HG02885 (cell line): Measurements from ENCODE around the gene PARD3B.

Experiments used
- ATAC-seq: cut with Tn5 transposase; IDR thresholded peaks from one replicate; pipeline ENCODE4 v1.9.1; 2021; ENCODE audit warnings: mild to moderate bottlenecking; ENCODE audit not compliant: unreplicated experiment, poor library complexity

PARD3B gene

GRCh38 chr2:205073433-205074020 lies 528.3 kb downstream of the PARD3B start:
- no peak for ATAC-seq

GRCh38 chr2:205076405-205076804 lies 531.1 kb downstream of the PARD3B start:
- ATAC-seq: no peak

DNA sequence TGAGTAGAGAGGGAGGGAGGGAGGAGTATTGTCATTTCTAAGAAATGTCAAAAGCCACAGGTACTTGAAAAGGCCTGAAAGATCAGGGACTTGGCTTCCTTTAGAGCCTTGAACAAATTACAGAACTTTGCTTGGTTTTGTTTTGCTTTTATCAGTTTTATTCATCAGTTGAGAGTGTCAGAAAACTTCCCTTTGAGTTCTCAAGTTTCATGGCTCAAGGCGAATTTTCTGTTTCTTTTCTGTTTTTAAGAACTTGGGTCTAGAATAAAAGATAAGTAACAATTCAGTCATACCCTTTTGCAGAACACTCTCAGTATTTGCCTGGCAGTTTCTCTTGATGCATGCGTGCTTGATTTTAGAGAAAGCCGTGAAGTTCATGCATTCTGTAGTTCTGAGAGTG lies 531.9 kb downstream of the PARD3B start:
- no peak for ATAC-seq

DNA sequence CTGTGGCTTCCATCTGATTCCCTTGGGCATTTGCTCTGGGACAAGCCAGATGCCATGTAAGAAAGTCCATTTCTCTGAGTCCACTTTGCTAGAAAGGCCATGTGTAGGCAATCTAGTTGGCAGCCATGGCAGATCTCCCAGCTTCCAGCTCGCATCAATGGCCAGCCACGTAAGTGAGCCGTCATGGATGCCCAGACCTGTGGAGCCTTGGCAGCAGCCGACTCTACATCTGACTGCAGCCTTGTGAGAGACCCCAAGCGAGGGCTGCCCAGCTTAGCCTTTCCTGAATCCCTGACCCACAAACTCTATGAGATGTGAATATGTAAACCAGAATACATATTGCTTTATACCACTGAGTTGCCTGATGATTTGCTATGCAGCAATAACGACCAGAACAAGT lies 533.5 kb downstream of the PARD3B start:
- ATAC-seq: no peak

DNA sequence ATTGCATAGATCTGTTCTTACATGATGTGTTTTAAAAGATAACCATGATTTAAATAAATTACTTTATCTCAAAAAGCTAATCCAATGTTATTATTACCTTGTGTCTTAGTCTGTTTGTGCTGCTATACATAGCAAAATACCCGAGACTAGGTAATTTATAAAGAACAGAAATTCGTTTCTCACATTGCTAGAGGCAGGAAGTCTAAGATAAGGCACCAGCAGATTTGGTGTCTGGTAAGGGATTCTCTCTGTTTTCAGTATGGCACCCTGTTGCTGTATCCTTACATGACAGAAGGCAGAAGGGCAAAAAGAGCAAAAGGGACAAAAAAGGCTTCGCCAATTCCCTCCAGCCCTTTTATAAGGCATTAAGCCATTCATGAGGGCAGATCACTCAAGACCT lies 533.9 kb downstream of the PARD3B start:
- ATAC-seq: no peak

DNA sequence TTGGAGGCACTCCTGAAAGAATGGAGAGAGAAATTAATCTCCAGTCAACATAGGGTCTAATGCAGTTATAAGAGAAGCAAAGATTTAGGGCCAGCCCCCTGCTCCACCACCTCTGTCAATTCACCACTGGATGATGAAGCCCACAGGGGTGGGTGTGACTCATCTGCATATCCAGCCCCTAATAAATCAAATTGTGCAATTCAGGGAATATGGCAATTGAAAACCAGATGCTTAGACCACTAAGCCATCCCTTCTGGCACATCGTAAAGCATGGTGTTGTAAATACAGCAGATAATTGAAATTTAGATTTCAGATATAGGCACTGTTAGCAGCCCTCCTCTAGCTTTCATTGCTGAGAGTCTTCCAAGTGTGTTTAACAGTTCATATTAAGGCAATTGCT lies 541.4 kb downstream of the PARD3B start:
- no peak for ATAC-seq

DNA sequence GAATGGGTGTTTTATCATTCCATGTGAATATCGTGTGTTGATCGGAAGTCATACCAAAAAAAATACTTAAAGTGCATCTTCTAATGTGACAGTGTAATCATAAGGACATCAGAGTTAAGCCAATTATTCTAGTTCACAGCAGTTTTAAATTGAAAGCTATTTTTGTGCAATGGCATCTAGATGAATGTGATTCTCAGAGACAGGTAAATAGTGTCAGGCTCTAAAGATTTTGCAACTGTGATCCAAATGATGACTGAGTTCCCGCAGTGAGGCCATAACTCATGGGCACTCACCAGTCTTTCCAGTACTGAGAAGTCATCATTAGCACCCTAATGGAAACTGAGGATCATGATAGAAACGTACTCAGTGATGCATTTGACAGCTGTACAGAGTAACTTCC lies 542.6 kb downstream of the PARD3B start:
- no peak for ATAC-seq

- ATAC-seq: no peak
Observed at GRCh38 chr2:205089958-205090357, 544.7 kb downstream of the PARD3B start.

- no peak for ATAC-seq
Observed at GRCh38 chr2:205091411-205091810, 546.1 kb downstream of the PARD3B start.

- no peak for ATAC-seq
Observed at GRCh38 chr2:205094031-205094430, 548.8 kb downstream of the PARD3B start.

DNA sequence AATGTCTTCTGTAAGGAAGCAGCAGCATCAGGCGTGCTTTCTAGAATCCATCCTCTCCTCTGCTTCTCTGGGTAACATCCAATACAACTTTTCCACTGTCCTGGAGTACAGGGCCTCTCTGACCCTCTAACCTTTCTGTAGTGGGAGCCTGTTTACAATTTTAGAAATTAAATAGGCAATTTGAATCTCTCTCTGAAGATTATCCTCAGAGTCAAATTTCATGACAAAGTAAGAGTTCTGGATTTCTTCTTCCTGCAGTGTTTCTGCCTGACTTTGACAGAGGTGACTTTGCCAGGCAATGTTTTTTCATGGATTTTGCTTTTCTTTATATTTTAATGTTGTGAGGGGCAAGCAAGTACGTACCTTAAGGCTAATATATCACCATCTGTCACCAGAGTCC lies 558.4 kb downstream of the PARD3B start:
- ATAC-seq: no peak

DNA sequence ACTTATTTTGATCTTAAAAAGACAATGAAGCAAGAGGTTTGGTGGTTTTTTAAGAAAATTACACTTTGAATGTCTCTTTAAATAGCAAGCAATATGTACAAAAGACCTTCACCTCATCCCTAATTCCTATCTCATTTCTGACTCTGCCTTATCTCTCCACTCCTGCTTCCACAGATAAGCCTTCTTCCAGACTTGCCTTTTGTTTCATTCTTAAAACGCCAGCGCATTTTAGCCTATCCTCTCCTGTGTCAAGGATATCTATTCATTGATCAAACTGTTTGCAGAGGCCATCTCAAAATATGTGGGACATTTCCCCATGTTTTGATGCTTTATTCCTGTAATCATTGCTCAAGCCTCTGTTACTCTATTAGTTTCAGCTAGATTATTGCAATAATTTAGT lies 562.5 kb downstream of the PARD3B start:
- no peak for ATAC-seq

DNA sequence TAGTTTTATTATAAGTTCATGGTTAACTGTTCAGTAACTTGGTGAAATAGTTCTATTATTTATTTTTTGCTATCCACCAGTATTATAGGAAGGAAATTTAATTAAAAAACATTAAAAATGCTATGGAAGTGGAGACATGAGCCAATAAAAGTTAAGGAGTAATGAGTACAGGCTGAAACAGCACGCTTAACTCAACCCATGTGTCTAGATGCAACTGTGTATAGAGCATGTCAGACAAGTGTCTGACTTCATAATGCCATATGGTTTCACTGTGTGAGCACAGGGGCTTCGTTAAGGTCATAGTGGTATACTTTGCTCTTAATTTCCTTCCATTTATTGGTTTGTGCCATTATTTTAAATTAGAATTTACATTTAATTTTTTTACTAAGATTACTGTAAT lies 570.2 kb downstream of the PARD3B start:
- ATAC-seq: no peak

GRCh38 chr2:205117125-205117524 lies 571.9 kb downstream of the PARD3B start:
- no peak for ATAC-seq

GRCh38 chr2:205119136-205119535 lies 573.9 kb downstream of the PARD3B start:
- no peak for ATAC-seq

DNA sequence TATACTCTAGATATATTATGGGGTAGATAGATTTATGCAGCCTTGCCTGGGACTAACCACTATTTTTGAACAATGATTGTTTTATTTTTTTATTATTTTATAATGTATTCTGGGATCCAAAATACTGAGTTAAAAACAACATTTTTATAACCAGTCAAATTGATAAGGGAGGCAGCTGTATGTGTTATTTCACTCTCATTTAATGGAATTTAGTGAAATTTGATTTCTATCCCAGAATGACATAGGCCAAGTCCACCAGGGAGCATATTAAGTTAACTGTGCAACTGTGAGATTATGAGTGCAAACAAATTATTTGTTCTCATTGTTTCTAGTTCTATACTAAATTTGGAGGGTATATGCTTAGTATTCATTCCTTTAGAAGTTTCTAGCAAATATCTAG lies 583.5 kb downstream of the PARD3B start:
- no peak for ATAC-seq

GRCh38 chr2:205129531-205129930 lies 584.3 kb downstream of the PARD3B start:
- no peak for ATAC-seq

- ATAC-seq: no peak
Observed at GRCh38 chr2:205130111-205130829, 585.0 kb downstream of the PARD3B start.

DNA sequence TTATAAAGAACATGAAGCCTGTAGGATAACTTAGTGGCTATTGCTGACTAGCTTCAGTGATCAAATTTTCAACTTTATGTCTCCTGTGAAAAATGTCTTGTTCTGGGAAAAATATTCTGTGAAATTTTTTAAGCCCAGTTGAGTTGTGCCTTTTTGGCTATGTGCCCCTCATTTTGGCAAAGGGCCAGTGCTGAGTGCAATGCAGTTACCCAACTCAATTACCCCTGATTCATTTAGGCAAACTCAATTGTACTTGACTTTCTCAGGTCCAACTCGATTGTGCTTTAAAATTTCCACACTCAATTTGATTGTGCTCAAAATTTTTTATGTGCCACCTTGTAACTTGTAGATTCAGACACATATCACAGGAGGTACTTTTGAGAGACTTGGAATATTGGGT lies 588.3 kb downstream of the PARD3B start:
- ATAC-seq: no peak

- no peak for ATAC-seq
Observed at GRCh38 chr2:205138735-205139134, 593.5 kb downstream of the PARD3B start.

DNA sequence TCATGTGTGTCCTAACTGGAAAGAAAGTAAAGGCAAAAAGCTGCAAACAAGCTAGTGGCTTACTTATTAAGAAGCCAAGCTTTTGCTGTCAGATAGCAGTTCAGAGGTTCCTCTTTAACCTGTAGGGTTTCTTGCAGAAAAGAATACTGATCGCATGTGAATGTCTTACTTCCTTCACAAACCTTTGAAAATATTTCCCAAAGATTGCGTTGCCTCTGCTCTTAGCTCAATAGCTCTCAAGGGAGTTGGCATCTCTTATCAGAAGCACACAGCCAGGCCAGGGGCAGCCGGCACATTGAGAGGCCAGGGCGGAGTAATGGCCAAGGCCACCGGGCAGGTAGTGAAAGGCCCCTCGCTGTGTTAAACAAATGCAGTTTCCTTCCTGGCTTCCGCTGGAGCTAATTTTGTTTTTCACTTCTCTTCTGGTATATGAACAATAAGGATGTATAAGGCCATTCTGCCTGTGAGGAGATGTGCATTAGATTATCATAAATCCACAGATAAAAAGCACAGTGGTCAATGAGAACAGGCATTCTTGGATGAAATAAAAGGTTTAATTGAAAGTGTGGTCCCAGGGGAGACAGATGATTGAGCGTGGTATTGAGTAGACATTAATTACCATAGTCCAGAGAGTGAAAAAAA lies 594.7 kb downstream of the PARD3B start:
- ATAC-seq: no peak

DNA sequence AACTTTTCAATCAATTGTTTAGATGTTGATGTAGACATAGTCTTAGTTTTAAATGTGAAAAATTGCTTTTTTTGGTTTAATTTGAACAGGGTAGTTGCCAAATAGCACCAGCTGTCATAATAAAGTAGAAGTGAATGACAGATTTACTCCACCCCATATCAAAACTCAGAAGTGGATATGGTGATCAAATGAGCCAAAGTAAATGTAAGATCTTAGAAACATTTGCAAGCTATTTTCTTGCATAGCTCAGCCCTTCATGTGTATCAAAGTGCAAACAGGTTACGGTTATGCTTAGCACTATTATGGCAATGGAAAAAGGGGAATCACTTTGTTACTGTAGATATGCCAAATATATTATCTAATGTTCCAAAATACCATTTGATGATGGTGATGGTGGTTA lies 596.1 kb downstream of the PARD3B start:
- ATAC-seq: no peak
